ENCODE data around the gene RGS12.

RGS12 gene

GRCh38 chr4:3276986-3277385 is 15.8 kb upstream of the RGS12 start:
- no peak for DNase-seq (ENCODE audit: low spot score)

GRCh38 chr4:3280466-3280865 is 12.4 kb upstream of the RGS12 start:
- no peak for DNase-seq (ENCODE audit: low spot score)

GRCh38 chr4:3283483-3283882 is 9.3 kb upstream of the RGS12 start:
- no peak for DNase-seq (ENCODE audit: low spot score)

GRCh38 chr4:3283916-3284315 is 8.9 kb upstream of the RGS12 start:
- DNase-seq (ENCODE audit: low spot score): no peak

GRCh38 chr4:3284734-3285557 is 7.9 kb upstream of the RGS12 start:
- DNase-seq (ENCODE audit: low spot score): no peak

GRCh38 chr4:3285558-3286334 is 7.1 kb upstream of the RGS12 start:
- peak; percentile 39 for DNase-seq (ENCODE audit: low spot score)

- no peak for DNase-seq (ENCODE audit: low spot score)
Measured at GRCh38 chr4:3286335-3287175, 6.3 kb upstream of the RGS12 start.

- DNase-seq (ENCODE audit: low spot score): no peak
Measured at GRCh38 chr4:3287271-3287971, 5.4 kb upstream of the RGS12 start.

GRCh38 chr4:3287972-3288570 is 4.8 kb upstream of the RGS12 start:
- no peak for DNase-seq (ENCODE audit: low spot score)

GRCh38 chr4:3288571-3289094 is 4.2 kb upstream of the RGS12 start:
- DNase-seq (ENCODE audit: low spot score): no peak

GRCh38 chr4:3290476-3290875 is 2.3 kb upstream of the RGS12 start:
- DNase-seq (ENCODE audit: low spot score): no peak

- no peak for DNase-seq (ENCODE audit: low spot score)
Measured at GRCh38 chr4:3290889-3291321, 1.9 kb upstream of the RGS12 start.

- peak; percentile 51 for DNase-seq (ENCODE audit: low spot score)
Measured at GRCh38 chr4:3291411-3291968, 1.3 kb upstream of the RGS12 start.

GRCh38 chr4:3291969-3292570 is 751 bp upstream of the RGS12 start:
- DNase-seq (ENCODE audit: low spot score): peak; percentile 48

GRCh38 chr4:3293401-3294391 is 875 bp downstream of the RGS12 start:
- no peak for DNase-seq (ENCODE audit: low spot score)

GRCh38 chr4:3294401-3295241 is 1.8 kb downstream of the RGS12 start:
- no peak for DNase-seq (ENCODE audit: low spot score)

- DNase-seq (ENCODE audit: low spot score): no peak
Measured at GRCh38 chr4:3295837-3296624, 3.2 kb downstream of the RGS12 start.
